GM19372 (cell line): ENCODE results near the gene MFAP2.
"Not testable (repeated sequence)": the region's sequence is repeated elsewhere in the genome, so short reads cannot be mapped to it uniquely, and the experiment has no call there.

Experiments
- ATAC-seq: cut with Tn5 transposase; IDR thresholded peaks from one replicate; pipeline ENCODE4 v1.9.1; 2021; ENCODE audit warnings: mild to moderate bottlenecking, low read depth, moderate library complexity; ENCODE audit not compliant: unreplicated experiment

Gene MFAP2

GRCh38 chr1:16933945-16934344 lies 46.5 kb downstream of the MFAP2 start:
- not testable (repeated sequence) for ATAC-seq

GRCh38 chr1:16931206-16931934 lies 49.0 kb downstream of the MFAP2 start:
- ATAC-seq = not testable (repeated sequence)

DNA sequence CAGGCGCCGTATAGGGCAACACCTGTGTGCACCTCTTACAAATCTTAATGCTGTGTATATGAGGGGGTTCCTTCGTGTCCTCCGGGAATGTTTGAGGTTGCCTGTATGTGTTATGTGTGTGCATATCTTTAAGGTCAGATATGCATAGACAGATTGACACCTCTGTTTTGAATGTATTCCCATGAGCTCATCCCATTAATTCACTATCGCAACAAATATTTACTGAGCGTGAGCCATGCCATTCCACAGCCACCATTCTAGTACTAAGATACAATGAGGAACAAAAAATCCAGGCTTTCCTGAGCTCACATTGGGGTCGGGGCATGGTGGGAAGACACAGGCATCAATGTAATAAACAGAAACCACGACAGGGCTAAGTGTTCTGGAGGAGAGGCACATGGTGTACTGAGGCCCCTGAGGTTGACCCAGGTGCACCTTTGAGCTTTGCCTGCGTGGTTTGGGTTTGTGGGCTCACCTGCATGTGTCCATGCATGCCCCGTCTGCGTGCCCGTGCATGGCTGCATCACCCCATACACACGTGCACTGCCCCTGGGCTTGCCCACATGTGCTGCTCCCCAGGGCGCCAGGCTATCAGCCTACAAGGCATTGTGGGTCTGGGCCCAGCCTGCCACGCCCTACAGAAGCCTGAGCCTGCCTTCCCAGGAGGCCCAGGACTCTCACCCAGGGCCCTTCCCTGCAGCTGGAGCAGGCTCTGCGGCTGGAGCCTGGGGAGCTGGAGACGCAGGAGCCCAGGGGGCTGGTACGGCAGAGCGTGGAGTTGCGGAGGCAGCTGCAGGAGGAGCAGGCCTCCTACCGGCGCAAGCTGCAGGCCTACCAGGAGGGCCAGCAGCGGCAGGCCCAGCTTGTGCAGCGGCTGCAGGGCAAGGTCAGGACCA lies 51.0 kb downstream of the MFAP2 start:
- ATAC-seq = not testable (repeated sequence)

DNA sequence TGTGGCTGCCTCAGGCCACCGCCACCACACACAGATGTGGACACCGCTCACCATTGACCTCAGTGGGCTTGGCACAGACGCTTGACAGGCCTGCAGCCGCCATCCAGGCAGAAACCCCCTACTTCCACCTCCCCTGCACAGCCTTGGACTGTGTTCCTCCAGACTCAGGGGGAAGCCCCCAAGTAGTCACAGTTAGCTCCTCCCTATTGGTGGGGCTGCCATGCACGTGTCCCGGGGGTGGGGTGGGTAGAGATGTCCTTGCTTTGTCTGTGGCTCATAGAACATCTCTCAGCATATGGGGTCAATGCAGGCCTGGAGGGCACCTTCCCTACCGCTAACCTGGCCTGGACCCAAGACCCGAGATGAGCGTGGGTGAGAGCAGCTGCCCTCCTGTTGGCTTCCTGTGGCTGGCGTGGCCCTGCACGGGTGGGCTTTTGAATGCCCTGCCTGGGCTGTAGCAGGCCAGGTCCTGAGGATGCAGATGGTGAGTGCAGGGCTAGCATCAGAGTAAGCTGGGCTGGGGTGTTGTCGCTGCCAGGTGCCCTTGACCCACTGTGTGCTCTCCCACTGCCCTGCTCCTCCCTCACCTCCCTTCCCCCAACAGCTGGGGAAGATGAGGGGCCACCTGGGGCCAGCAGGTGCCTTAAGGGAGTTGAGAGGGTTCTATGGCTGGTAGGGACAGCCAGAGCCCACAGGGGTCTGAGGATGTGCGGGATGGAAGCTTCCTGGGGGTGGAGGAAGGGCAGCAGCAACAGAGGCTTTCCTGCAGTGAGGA lies 52.5 kb downstream of the MFAP2 start:
- ATAC-seq = no peak

DNA sequence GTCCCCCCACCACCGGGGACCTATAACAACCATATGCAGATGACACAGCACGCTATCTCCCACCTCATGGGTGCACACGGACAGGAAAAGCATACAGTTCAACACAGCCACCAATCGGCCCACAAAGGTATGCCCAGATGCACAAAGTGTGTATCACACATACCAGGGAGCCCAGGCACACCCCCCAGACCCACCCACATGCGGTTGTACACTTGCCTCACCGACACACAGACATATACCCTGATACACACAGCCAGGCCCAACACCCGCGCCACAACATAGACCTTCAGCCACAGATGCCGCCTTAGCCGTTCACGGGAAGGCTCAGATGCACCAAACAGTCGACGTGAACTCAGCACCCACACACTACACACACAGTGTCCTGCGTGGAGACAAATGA lies 53.2 kb downstream of the MFAP2 start:
- no peak for ATAC-seq

DNA sequence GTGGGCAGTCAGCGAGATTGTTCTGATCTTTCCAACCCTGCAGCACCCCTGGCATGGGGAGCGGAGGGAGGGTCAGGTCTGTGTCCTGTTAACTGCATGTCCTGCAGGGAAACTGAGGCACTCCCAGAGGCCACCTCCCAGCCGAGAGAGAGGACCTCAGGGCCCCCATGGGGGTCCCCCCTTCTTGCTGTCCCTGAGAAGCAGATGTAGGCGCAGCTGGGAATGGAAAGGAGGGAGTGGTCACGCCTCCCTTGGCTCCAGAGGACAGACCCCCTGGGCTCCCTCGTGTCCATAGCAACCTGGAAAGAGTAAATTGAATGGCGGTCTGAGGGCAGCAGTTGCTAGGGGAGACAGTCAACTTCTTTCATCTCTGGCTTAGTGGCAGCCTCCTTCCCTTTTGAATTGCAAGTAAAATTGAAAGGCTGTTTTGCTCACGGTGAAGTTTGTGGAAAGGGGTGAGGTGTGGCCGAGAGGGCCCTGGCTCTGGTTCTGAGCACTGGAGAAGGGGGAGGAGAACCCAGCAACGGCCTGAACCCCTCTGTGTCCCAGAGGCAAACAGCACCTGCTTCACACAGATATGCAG lies 53.8 kb downstream of the MFAP2 start:
- no peak for ATAC-seq

DNA sequence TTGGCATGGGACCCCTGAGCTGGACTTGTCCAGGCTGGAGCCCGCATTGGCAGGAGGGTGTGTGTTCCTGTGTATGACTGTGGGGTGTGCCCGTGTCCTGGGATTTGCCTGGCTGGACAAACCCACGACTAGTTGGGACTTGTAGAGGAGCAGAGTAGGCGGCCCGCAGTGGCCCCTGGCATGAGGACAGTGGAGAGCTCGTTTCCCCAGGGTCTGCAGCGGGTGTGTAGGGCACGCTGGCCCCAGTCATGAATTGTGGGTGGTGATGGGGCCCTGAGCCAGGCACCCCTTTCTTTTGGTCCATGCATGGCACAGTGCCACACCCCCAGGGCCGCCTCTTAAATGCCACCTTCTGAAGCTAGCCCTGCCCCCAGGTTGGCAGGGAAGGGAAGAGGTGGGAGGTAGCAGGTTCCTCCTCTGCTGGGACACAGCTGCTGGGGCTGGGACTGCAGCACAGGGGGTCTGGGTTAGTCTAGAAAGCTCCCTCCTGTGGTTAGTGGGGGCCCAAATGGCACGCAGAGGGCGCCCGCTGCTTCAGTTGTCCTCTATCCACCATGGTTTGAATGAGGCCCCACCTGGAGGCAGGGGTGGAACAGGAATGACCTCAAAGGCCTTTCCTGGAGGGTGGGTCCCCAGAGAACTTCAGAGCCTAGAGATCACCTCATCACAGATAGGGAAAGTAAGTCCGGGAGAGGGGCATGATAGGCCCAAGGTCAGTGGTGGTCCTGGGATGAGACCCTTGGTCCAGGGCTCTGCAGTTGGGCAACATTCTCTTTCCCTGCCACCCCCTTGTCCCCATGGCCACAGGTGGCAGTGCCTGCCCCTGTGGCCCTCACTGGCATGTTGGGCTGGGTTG lies 54.6 kb downstream of the MFAP2 start:
- no peak for ATAC-seq

DNA sequence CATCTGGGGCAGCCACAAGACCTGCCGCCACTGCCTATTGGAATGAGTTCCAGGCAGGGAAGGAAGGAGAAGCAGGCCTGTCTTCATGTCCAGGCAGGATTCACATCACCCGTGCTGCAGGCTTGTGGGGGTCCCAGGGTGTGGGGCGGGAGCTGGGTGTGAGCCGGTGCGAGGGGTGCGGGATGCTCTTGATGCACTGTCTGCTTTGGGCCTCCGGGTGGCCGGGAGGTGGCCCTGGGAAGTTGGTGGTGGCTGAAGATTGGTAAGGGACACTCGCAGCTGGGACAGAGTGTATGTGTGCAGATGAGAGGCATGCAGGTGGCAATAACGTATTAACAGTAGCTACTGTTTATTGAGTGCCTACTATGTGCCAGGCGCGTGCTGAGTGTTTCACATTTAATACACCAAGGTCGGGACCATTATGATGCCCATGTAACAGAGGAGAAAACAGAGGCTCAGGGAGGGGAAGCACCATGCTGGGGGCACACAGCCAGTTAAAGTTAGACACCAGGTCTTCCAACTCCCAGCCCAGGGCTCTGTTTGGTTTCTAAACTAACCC lies 55.4 kb downstream of the MFAP2 start:
- no peak for ATAC-seq
